ENCODE data around the gene DNAJC10. TPM values are rescaled to one million over a fixed set of nuclear protein-coding genes. Genes with fewer than 3 reads are reported as not detected.
"Not testable (repeated sequence)": the region's sequence is repeated elsewhere in the genome, so short reads cannot be mapped to it uniquely, and the experiment has no call there.

DNAJC10 gene
- total RNA-seq, 1 donor from 2014 or later, result 141 TPM

GRCh38 chr2:182732736-182733135 is 16.7 kb downstream of the DNAJC10 start:
- H3K4me3 Mint-ChIP-seq, result no peak overlapping the region
- no peak for TF ChIP-seq CTCF (IDR thresholded peaks at IDR 0.05; ENCODE audit: unreplicated experiment)
- peaks cover 6% of the 10 kb centered on the region for H3K4me1 Mint-ChIP-seq
- peaks cover 51% of the 10 kb centered on the region for H3K36me3 Mint-ChIP-seq
- no peak for DNase-seq (ENCODE audit: low spot score in 2 of 2, unreplicated experiment in 2 of 2)
- no peaks in the 10 kb centered on the region for H3K9me3 Mint-ChIP-seq
- H3K27ac Mint-ChIP-seq, result no peak overlapping the region
- H3K27me3 Mint-ChIP-seq (ENCODE audit: low read depth), result no peaks in the 10 kb centered on the region

DNA sequence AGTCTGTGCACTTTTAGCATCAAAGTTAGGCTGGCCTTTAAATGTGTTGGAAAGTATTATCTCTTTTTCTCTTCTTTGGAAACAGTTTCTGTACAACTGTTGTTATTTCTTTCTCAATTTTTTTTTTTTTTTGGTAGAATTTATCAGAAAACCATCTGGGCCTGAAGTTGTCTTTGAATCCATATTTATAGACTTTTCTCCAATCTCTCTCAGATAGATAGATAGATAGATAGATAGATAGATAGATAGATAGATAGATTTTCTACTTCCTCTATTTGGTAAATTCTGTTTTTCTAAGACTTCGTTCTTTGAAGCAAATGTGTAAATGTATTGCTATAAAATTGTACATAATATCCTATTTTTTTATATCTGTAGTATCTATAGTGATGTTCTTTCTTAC is 17.5 kb downstream of the DNAJC10 start:
- H3K9me3 Mint-ChIP-seq, result no peaks in the 10 kb centered on the region
- no peak for TF ChIP-seq CTCF (IDR thresholded peaks at IDR 0.05; ENCODE audit: unreplicated experiment)
- peaks cover 53% of the 10 kb centered on the region for H3K36me3 Mint-ChIP-seq
- no peak for DNase-seq (ENCODE audit: low spot score in 2 of 2, unreplicated experiment in 2 of 2)
- no peaks in the 10 kb centered on the region for H3K27me3 Mint-ChIP-seq (ENCODE audit: low read depth)
- no peak overlapping the region for H3K27ac Mint-ChIP-seq
- H3K4me3 Mint-ChIP-seq, result no peak overlapping the region
- H3K4me1 Mint-ChIP-seq, result peaks cover 2% of the 10 kb centered on the region

DNA sequence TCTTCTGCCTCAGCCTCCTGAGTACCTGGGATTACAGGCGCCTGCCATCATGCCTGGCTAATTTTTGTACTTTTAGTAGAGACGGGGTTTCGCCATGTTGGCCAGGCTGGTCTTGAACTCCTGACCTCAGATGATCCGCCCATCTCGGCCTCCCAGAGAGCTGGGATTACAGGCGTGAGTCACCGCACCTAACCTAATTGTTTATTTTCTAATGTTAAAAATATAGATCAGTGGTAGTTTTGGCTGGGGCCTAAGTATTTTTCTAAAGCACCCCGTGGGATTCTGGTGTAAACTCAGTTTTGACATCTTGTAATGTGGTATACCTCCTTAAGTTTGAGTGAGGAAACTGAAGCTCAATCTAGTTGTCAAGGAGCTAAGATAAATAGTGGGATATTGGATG is 20.8 kb downstream of the DNAJC10 start:
- not testable (repeated sequence) for H3K4me1 Mint-ChIP-seq; H3K27ac Mint-ChIP-seq; H3K4me3 Mint-ChIP-seq; H3K9me3 Mint-ChIP-seq; H3K27me3 Mint-ChIP-seq (ENCODE audit: low read depth); DNase-seq (ENCODE audit: low spot score in 2 of 2, unreplicated experiment in 2 of 2)
- H3K36me3 Mint-ChIP-seq, result peaks cover 38% of the 10 kb centered on the region

DNA sequence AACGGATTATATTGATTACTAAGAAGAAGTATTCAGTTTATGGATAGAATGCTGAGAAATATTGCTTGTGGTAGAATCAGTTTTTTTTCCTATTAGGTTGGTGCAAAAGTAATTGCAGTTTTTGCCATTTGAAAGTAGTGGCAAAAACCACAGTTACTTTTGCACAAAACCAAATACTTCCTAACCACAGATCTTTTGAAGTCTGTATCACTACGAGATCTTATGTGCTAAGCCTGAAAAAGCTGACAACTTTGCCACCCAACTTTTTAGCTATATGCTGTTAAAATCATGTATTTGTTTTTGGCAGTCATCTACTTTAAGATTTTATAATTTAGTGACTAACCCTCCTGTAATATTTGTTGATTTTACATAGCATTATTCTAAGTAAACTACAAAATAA is 24.6 kb downstream of the DNAJC10 start:
- Mint-ChIP-seq H3K27ac (no peak overlapping the region), H3K4me1 (peaks cover 3% of the 10 kb centered on the region), H3K36me3 (peaks cover 39% of the 10 kb centered on the region)

DNA sequence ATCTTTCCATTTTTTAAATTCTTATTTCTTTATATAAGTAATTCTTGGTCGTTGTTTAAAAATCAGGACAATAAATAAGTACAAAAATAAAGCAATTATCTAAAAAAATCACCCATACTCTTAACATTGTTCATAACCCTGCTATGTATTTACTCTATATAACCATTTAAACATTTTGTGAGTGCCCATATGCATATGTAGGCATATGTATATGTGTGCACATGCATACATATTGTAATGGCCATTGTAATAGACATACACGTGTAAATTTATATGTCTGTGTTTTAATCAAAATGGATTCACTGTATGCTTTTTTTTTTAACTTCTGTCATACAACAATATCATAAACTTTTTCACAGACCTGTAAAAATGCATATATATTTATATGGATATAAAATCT is 25.6 kb downstream of the DNAJC10 start:
- DNase-seq (ENCODE audit: low spot score in 2 of 2, unreplicated experiment in 2 of 2), result no peak
- H3K4me3 Mint-ChIP-seq, result no peak overlapping the region
- TF ChIP-seq CTCF (IDR thresholded peaks at IDR 0.05; ENCODE audit: unreplicated experiment), result no peak
- no peaks in the 10 kb centered on the region for H3K9me3 Mint-ChIP-seq
- H3K27me3 Mint-ChIP-seq (ENCODE audit: low read depth), result no peaks in the 10 kb centered on the region
- peaks cover 47% of the 10 kb centered on the region for H3K36me3 Mint-ChIP-seq
- H3K4me1 Mint-ChIP-seq, result peaks cover 3% of the 10 kb centered on the region
- H3K27ac Mint-ChIP-seq, result no peak overlapping the region

More for the DNA sequence above, 24.6 kb downstream of the DNAJC10 start:
- Mint-ChIP-seq H3K27me3 (ENCODE audit: low read depth) (no peaks in the 10 kb centered on the region), H3K9me3 (no peaks in the 10 kb centered on the region), H3K4me3 (no peak overlapping the region)
- no peak for TF ChIP-seq CTCF (IDR thresholded peaks at IDR 0.05; ENCODE audit: unreplicated experiment)
- no peak for DNase-seq (ENCODE audit: low spot score in 2 of 2, unreplicated experiment in 2 of 2)

GRCh38 chr2:182744490-182744889 is 28.4 kb downstream of the DNAJC10 start:
- H3K36me3 Mint-ChIP-seq, result peaks cover 42% of the 10 kb centered on the region
- peaks cover 4% of the 10 kb centered on the region for H3K9me3 Mint-ChIP-seq
- no peak overlapping the region for H3K27ac Mint-ChIP-seq

More at GRCh38 chr2:182744490-182744889, 28.4 kb downstream of the DNAJC10 start:
- no peaks in the 10 kb centered on the region for H3K27me3 Mint-ChIP-seq (ENCODE audit: low read depth)
- no peaks in the 10 kb centered on the region for H3K4me1 Mint-ChIP-seq
- TF ChIP-seq CTCF (IDR thresholded peaks at IDR 0.05; ENCODE audit: unreplicated experiment), result no peak
- DNase-seq (ENCODE audit: low spot score in 2 of 2, unreplicated experiment in 2 of 2), result no peak
- H3K4me3 Mint-ChIP-seq, result no peak overlapping the region
